HepG2 (cell line): Measurements from ENCODE around the gene TTBK1. TPM values are rescaled to one million over a fixed set of nuclear protein-coding genes. Genes with fewer than 3 reads are reported as not detected.
A peak's percentile ranks its signal among the peaks of the same experiment; 100 is the strongest.

ENCODE experiments used
- CENPT ChIP-seq: sonication (generic); formaldehyde crosslinking; IDR thresholded peaks from 2 replicates; pipeline ENCODE4 v1.8.0; 2022; ENCODE audit warnings: low read depth, mild to moderate bottlenecking, moderate library complexity, missing genetic modification reagents
- ETV6 ChIP-seq: sonication (generic); formaldehyde crosslinking; conservative IDR thresholded peaks from 2 replicates; pipeline ENCODE4 v1.4.0; 2020; ENCODE audit warnings: missing genetic modification reagents
- FOSL1 ChIP-seq: sonication (generic); formaldehyde crosslinking; IDR thresholded peaks from 2 replicates; pipeline ENCODE4 v1.9.0; 2021; ENCODE audit warnings: missing genetic modification reagents, borderline replicate concordance
- FOXA3 ChIP-seq: IDR thresholded peaks from 2 replicates; pipeline ENCODE4 v1.6.1; 2016; ENCODE audit warnings: missing genetic modification reagents, missing compliant biosample characterization
- SNAI1 ChIP-seq: sonication (generic); formaldehyde crosslinking; IDR thresholded peaks from 2 replicates; pipeline ENCODE4 v1.5.0; 2020; ENCODE audit warnings: mild to moderate bottlenecking, missing genetic modification reagents, borderline replicate concordance
- TOE1 ChIP-seq: sonication (generic); formaldehyde crosslinking; IDR thresholded peaks from 2 replicates; pipeline ENCODE4 v1.4.0; 2020; ENCODE audit warnings: mild to moderate bottlenecking, missing genetic modification reagents
- U2AF1 ChIP-seq: fragments of 200-400 bp; formaldehyde crosslinking; optimal IDR thresholded peaks from 2 replicates; pipeline ENCODE3; 2017; ENCODE audit warnings: mild to moderate bottlenecking, low read depth, low read length
- ZKSCAN8 ChIP-seq: IDR thresholded peaks from 2 replicates; pipeline ENCODE4 v1.6.1; 2016; ENCODE audit warnings: borderline replicate concordance, missing genetic modification reagents, missing compliant biosample characterization
- ZNF142 ChIP-seq: sonication (generic); formaldehyde crosslinking; IDR thresholded peaks from 2 replicates; pipeline ENCODE4 v1.4.0; 2020; ENCODE audit warnings: missing genetic modification reagents
- ZNF24 ChIP-seq: fragments of 450-650 bp; IDR thresholded peaks from 2 replicates; pipeline ENCODE4 v1.6.1; 2017; ENCODE audit warnings: antibody characterized with exemption, mild to moderate bottlenecking
- polyA plus RNA-seq, 8 experiments: library from polyadenylated mRNA; depleted of rRNA in 3 of 8; stranded (reverse) in 7 of 8; unstranded in 1 of 8; fragments of >200 nt; fragmentation: Illumina TruSeq in 4 of 8; extraction: Trizol in 4 of 8; gene quantifications; 2 replicates each; pipeline versions ENCODE4 v1.2.1 to v1.2.3, GENCODE V29; 2011 to 2016; ENCODE audit warnings: low read depth in 4 of 8, missing spikeins in 1 of 8, mixed read lengths in 1 of 8; ENCODE audit not compliant: insufficient read depth in 1 of 8
- total RNA-seq, 5 experiments: library from RNA; depleted of rRNA; stranded (reverse); fragments of >200 nt; fragmentation: Illumina TruSeq; extraction: Trizol; gene quantifications; 2 replicates each; pipeline ENCODE4 v1.2.3, GENCODE V29; 2016; ENCODE audit warnings: low read depth in 1 of 5

TTBK1 gene
- total and polyA plus RNA-seq, 2 of the 13 experiments (the other 11 are each of a cell fraction or from before 2014, with no cell fraction given), result 0.24 to 0.33 TPM

GRCh38 chr6:43286980-43287716 lies 43.9 kb downstream of the TTBK1 start (continued):
- TF ChIP-seq ZNF142, result no peak
- TF ChIP-seq TOE1, result no peak
- TF ChIP-seq FOSL1 (CRISPR knock-in tag), result peak; percentile 50; the same call in 1 of the 2 replicates
- no peak for TF ChIP-seq U2AF1
- TF ChIP-seq SNAI1, result no peak
- TF ChIP-seq CENPT (CRISPR knock-in tag), result no peak
- TF ChIP-seq ZKSCAN8, result no peak
- TF ChIP-seq FOXA3 (CRISPR knock-in tag), result peak; percentile 4; the same call in 1 of the 2 replicates
- no peak for TF ChIP-seq ETV6 (CRISPR knock-in tag)
- TF ChIP-seq ZNF24, result no peak
